NCI-H146 treated with DMSO at 0.1 percent for 48 hours (cell line): Measurements from ENCODE around the gene GFER.

Experiments used
- DNase-seq: peaks from one replicate; lab custom pipeline; 2025; ENCODE audit not compliant: unreplicated experiment; lab: John Stamatoyannopoulos, UW

The GFER gene

DNA sequence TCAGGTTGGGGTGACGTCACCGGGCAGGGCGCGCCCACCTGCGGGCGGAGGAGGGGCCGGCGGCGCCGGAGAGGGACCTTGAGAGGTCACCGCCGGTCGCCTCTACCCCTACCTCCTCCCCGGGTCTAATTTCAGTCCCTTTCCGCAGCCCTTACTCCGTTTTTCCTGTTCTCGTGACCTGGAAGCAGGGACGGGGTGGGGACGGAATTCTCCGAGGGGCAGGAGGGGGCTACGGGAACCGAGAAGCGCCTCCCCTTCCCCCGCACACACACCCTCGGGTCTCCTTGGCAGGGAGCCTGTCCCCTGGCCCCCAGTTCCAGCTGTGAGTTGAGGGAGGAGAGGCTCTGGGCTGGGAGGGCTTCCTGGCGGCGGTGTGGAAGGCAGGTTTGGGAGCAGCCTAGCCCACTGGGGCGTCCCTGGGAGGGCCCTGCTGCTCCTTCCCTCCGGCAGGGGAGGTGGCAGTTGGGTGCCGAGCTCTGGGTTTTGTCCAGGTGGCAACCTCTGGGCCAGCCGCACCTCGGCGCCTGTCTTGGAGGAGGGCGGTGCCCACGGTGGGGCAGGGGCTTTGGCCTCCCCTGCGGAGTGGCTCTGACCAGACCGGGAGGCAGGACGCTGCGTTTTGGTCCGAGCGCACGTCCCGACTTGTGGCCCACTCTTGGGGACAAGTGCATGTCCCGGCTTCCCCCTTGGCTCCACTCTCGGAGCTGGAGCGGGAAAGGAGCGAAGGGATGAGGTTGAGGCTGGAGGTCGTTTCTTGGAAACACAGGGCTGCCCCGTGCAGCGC lies 6.5 kb downstream of the GFER start:
- peak; percentile 39 for DNase-seq

DNA sequence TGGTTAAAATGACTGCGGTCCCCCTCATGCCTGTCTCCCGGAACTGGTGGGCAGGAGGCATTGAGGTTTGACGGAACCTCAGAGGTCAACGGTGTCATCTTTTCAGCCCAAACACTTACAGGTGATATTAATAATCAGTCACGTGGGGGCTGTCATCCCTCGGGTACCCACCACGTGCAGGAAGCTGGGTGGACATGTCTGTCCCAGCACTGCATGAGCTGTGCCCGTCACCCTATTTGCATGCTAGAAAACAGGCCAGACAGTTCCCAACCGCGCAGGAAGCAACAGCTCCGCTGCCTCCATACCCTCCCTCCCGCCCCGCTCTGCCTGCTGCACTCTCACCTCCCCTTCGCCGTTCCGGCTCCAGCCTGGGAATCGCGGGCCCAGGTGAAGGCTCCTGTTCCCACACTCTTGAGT lies 7.2 kb downstream of the GFER start:
- DNase-seq = no peak

DNA sequence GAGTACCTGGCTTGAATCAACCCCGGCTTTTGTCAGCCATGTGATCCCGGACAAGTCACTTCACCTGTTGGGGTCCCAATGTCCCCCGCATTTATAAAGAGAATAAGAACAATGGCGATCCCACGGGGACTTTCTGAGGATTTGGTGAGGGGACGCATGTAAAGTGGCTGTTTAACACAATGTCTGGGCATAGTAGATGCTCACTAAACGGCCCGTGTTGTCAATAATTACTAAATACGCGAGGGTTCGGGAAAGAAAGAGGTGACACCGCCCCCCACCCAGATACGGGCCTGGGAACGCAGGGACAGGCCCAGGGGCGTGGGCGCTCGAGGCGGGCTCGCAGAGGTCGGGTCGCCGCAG lies 7.6 kb downstream of the GFER start:
- no peak for DNase-seq

GRCh38 chr16:1991948-1992703 lies 8.1 kb downstream of the GFER start:
- DNase-seq = no peak

- DNase-seq = no peak
These were observed 8.8 kb downstream of the GFER start for GRCh38 chr16:1992704-1993317.

DNA sequence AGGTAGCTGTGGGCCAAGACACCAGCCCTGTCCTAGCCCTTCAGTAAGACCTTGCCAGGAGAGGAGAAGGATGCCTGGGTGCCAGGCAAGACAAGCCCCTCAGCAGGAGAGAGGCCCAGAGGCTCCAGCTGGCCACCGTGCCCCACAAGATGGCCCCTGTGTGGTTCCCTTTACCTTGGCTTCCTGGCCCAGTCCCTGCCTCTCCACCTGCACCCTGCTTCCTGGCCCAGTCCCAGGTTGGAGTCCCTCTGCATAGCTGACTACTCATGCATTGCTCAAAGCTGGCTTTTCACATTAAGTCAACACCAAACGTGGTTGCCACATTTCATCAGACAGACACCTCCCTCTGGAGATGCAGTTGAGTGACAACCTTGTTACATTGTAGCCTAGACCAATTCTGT lies 9.7 kb downstream of the GFER start:
- no peak for DNase-seq

DNA sequence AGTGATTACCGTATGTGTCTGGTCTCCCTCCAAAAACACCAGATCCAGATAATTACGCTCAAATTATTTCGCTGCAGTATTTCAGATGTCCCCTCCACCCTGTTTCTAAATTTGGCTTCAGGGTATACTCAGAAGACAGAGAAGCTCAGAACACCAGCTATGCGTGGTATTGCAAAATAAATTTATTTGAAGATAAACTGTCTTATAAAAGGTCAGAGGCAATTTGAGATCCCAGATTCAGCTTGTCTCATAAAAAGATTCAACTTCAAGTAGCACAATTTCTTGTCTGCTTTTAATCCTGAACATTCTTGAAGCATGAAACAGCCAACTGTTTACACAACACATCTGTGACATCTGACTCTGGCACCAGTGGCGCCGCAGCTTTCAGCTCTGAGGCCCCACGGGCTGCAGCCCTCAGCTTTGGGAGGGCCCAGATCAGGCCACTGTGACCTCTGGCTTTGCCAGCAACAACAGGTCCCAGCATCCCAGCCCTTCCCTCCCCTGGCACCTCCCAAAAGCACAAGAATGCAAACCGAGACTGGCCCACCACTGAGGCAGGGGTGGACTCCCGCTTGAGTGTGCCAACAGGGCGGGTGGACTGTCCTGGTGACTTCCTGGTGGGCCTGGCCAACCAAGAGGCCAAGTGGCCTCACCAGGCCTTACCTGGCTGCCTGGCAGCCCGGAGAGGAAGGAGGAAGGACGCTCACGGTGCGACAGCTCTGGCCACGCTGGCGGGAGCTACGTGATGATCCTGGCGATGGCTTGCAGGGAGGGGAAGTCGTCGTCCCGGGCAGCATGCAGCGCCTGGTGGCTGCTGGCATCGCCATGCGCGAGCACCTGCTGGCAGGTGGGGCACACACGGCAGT lies 13.7 kb downstream of the GFER start:
- no peak for DNase-seq

DNA sequence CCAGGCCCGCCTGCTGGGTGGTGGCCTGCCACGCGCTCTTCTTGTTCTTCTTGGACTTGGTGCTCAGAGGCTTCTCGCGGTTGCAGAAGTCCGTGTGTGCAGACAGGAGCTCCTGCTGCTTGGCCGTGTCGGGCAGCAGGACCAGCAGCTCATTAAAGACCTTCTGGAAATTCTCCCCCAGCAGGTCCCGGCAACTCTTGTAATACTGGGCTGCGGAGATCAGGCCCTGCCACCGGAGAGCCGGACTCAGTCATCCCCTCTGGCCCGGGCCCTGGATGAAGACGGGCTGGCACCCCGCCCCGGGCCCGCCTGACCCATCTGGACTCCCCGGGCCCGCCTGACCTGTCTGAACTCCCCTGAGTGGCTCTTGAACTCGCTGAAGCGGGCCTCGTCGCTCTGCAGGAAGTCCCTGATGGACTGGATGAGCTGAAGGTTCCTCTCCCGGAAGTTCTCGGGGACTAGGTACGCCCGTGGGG lies 14.4 kb downstream of the GFER start:
- no peak for DNase-seq

DNA sequence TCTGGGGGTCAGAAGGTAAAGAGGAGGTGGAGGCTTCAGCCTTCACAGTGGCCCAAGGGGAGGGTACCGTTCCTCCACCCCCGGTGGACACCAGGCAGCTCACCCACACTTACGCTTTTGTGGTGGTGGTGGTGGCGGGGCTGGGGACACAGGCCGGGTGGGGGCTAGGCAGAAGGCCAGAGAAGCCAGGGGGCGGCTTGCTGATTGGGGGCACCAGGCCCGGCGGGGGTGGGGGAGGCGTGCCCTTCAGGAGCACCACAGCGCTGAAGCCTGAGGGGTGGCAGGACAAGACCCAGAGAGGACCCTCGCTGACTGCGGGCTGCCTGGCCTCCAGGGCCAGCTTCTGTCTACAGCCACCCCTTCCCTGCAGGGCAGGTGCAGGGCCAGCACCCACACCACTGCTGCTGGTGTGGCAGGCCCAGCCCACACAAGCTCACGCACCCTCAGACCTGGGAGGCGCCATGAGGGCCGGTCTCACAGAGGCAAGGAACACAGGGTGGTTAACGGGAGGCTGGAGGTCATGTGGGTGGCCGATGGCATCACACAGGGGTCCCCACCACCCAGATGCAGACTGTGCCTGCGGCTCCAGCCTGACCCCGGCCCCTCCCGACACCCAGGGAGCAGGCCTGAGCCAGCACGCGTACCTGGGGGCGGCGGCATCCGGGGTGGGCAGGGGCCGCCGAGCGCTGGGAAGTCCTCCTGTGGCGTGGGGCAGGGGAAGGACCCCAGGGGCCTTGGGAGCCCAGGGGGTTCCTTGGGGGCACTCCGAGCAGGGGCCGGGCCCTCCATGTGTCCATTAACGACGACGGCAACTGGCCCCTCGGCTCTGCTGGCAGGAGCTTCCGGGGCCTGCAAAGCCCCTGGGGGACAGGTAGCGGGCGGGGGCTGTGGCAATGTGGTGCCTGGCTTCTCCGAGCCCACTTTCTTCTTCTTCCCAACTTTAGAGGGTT lies 15.1 kb downstream of the GFER start:
- no peak for DNase-seq

DNA sequence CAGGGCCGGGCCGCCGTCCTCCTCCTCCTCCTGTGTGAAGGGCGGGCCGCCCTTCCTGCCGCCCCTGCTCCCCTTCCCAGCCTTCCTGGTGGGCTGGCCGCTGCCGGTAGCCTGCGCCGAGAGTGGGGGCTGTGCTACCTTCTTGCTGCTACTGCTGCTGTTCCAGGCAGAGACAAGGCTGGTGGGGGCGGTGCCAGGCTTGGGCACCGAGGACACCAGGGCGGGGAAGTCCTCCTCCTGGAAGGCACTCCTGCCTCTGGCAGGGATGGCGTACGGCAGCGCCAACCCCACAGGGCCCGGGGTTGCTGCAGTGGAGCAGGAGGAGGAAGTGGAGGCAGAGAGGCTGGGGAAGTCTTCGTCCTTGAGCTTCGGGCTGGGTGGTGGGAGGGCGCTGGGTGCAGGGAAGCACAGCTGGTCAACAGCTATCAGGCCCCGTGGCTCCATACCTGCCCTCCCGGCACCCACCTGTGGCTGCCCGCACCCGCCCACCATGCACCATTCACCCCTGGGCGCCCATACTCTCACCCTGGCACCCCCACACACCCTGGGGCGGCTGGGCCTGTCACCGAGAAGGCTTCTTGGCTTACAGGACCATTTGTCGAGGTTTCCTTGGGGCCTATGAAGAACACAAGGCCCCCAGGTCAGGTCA lies 16.0 kb downstream of the GFER start:
- DNase-seq = no peak

DNA sequence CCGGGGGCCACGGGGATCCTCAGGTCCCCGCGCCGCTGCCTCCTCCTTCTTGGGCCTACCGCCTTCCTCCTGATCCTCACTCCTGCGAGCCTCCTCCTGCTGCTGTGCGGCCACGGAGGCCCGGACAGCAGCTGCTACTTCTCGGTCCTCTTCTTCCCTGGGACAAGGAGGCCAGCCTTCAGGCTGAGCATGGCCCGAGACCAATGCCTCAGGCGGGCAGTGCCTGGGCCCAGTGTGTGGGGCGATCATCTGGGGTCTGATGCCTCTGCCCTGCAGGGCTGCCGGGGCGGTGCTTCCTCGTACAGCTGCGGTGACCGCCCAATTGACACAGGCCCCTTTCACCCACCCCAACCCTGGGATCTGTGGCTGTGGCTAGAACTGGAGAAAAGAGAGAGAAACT lies 17.0 kb downstream of the GFER start:
- no peak for DNase-seq

- no peak for DNase-seq
These were observed 17.7 kb downstream of the GFER start for GRCh38 chr16:2001456-2002355.

DNA sequence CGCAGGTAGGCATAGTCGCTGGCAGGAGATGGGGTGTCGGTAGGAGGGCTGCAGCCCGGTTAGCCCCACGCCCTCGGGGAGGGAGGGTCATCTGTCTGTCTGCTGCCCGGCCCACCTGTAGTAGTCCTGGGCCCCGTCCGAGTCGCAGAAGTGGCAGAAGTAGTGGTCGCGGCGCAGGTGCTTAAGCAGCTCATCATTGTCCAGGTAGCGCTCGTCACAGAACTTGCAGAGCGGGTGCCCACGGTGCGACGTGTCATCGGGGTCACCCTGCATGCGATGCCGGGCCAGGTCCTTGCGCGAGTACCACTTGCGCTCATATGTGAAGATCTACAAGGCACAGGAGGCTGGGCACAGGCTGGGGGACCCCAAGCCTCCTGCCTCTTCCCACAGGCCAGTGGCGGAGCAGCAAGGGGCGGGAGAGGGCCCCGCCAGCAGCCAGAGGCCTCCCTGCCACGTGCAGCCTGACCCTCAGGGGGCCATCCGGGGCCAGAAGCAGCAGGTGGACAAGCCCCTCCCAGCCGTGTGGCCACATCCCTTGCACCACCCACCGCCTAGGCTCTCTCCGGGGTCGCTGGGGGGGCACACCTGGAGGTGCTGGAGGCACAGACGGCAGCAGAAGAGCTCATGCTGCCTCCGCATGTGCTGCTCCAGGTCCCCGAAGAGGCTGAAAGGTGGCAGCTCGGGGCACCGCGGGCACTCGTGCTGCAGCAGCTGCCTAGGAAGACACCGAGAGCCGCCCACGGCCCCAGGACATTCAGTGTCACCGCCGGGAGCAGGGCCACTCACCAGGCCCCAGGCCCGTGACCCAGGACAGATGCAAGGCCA lies 18.6 kb downstream of the GFER start:
- DNase-seq = no peak

DNA sequence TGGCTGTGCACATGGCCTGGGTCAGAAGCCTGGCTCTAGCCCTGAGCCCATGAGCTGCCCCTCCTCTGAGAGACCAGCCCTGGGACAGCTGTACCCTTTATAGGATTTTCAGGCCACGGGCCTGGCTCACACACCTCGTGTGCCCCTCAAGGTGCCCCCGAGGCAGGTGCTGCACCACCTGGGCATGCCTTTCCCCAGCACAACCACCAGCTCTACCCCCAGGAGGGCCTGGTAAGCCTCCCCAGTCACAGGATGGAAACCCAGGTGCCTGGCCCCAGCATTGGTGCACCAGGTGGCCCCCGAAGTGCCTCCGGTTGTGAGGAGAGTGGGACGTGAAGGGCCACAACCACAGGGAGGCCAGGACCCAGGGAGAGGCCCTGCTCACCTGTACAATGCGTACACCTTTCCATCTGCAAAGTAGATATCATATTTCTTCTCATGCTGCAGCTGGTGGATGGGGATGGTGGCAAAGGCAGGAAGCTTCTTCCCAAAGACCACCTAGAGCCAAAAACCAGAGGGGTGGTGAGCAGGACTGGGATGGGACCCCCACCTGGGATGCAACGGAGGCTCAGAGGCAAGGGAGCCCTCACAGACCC lies 19.3 kb downstream of the GFER start:
- DNase-seq = no peak

- DNase-seq = peak; percentile 91
These were observed 20.0 kb downstream of the GFER start for GRCh38 chr16:2003827-2004641.

GRCh38 chr16:2004795-2005517 lies 21.0 kb downstream of the GFER start:
- no peak for DNase-seq
